Small intestine (tissue), 7 donors: ENCODE measurements around the gene FER1L5. TPM values are rescaled to one million over a fixed set of nuclear protein-coding genes. Genes with fewer than 3 reads are reported as not detected.
"Not testable (repeated sequence)": the region's sequence is repeated elsewhere in the genome, so short reads cannot be mapped to it uniquely, and the experiment has no call there.

ENCODE experiments used
- DNase-seq, 2 donors: peaks; one replicate each; pipeline versions ENCODE4 v3.0.0 to v3.0.0-alpha.2; 2013
- FAIRE-seq: peaks from 2 replicates; lab custom pipeline; 2012; peaks lifted over from hg19 to GRCh38; lab: Jason Lieb, UNC
- H3K27ac ChIP-seq, 3 donors: one replicate each; pipeline ENCODE4 v1.5.1; 2013; ENCODE audit warnings: low read length in 2 of 3, mild to moderate bottlenecking in 2 of 3, control low read depth in 1 of 3, inconsistent platforms in 1 of 3, low read depth in 1 of 3, moderate library complexity in 1 of 3
- H3K27me3 ChIP-seq, 3 donors: one replicate each; pipeline ENCODE4 v1.6.1; 2013; ENCODE audit warnings: low read length in 3 of 3, inconsistent platforms in 1 of 3; ENCODE audit not compliant: control insufficient read depth in 3 of 3, insufficient read depth in 3 of 3
- H3K36me3 ChIP-seq, 3 donors: one replicate each; pipeline ENCODE4 v1.6.1; 2013; ENCODE audit warnings: low read length in 3 of 3, inconsistent platforms in 1 of 3, low read depth in 1 of 3, mild to moderate bottlenecking in 1 of 3, moderate library complexity in 1 of 3; ENCODE audit not compliant: control insufficient read depth in 3 of 3, insufficient read depth in 2 of 3
- H3K4me1 ChIP-seq, 3 donors: one replicate each; pipeline ENCODE4 v1.6.1; 2013; ENCODE audit warnings: low read length in 2 of 3, inconsistent platforms in 1 of 3, low read depth in 1 of 3, mild to moderate bottlenecking in 1 of 3, moderate library complexity in 1 of 3; ENCODE audit not compliant: control insufficient read depth in 3 of 3, insufficient read depth in 2 of 3
- H3K4me3 ChIP-seq, 3 donors: one replicate each; pipeline ENCODE4 v1.5.1; 2013; ENCODE audit warnings: low read length in 3 of 3, control low read depth in 1 of 3, inconsistent platforms in 1 of 3, low read depth in 1 of 3, mild to moderate bottlenecking in 1 of 3, moderate library complexity in 1 of 3
- H3K9me3 ChIP-seq, 2 donors: one replicate each; pipeline ENCODE4 v1.6.1; 2013; ENCODE audit warnings: low read depth in 1 of 2, low read length in 1 of 2; ENCODE audit not compliant: control insufficient read depth in 2 of 2, insufficient read depth in 1 of 2
- WGBS, 3 donors: extraction: QIAGEN DNeasy Blood & Tissue Kit; methylation state at CpG; one replicate each; pipeline ENCODE4 v1.1.7; 2013; 5-methylcytosine and 5-hydroxymethylcytosine counted together
- polyA plus RNA-seq, 4 donors: library from polyadenylated mRNA; stranded (reverse) in 3 of 4; unstranded in 1 of 4; fragments of 200-250 nt in 3 of 4; fragments of 120-200 nt in 1 of 4; gene quantifications; one replicate each; pipeline versions ENCODE4 v1.2.1 to v1.2.3, GENCODE V29; 2013
- donor health status: healthy with polysubstance abuse.
- donor health status: control.
- donor health status: control.
- donor health status: Bipolar disorder and iron deficiency.
- donor health status: healthy.

The FER1L5 gene
- polyA plus RNA-seq, 4 donors, result 0.09 to 1.2 TPM; not detected in 2

DNA sequence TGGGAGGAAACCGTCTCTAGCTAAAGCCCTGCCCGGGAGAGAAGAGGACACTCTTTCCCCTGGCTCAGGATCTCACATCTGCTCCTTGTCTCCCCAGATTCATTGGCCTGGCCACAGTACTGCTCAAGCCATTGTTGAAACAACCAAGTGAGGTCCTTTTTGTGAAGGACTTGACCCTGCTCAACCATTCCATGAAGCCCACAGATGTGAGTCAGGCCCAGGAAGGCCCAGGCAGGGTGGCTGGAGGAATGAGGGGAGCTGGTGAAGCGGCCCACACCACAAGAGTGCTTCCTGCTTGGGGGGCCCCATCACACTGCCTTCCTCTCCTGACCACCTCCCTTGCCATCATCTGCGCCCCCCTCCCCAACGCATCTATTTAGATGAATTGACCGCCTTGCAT is 5.1 kb downstream of the FER1L5 start:
- FAIRE-seq (no peak), DNase-seq (no peak)
- 94 to 98% (median 97%) methylated on average over 6 of the region's 6 CpGs for WGBS, 3 donors

GRCh38 chr2:96648306-96648930 is 5.9 kb downstream of the FER1L5 start:
- no peak overlapping the region for H3K4me3 ChIP-seq
- FAIRE-seq, result no peak
- peaks cover 0 to 6% (median 0%) of the 10 kb centered on the region in 3 donors for H3K36me3 ChIP-seq
- 93 to 96% (median 94%) methylated on average over 7 of the region's 7 CpGs for WGBS, 3 donors
- H3K9me3 ChIP-seq, result no peaks in the 10 kb centered on the region
- H3K27ac ChIP-seq, result no peak overlapping the region
- no peaks in the 10 kb centered on the region for H3K4me1 ChIP-seq
- no peak for DNase-seq
- no peaks in the 10 kb centered on the region for H3K27me3 ChIP-seq

More for the DNA sequence above, 5.1 kb downstream of the FER1L5 start:
- Histone ChIP-seq H3K27ac (no peak overlapping the region), H3K27me3 (no peaks in the 10 kb centered on the region), H3K9me3 (no peaks in the 10 kb centered on the region), H3K36me3 (peaks cover 0 to 6% (median 0%) of the 10 kb centered on the region in 3 donors), H3K4me1 (no peaks in the 10 kb centered on the region), H3K4me3 (no peak overlapping the region)

DNA sequence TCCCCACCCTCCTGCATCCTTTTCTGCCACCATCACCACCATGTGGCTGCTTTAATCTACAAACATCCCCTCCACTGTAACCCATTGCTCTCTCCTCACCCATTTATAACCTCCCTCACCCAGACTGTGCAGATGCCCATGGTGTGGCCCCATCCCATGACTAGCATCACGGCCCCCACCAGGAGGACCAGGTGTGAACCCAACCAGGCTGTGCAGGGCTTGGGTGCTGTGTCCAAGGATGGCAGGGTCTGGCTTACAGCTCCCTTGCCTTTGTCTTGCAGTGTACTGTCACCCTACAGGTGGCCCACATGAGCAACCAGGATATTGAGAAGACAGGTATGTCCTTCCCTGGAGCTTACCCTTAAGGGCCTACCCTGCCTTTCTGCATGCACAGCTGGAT is 6.8 kb downstream of the FER1L5 start:
- H3K4me1 ChIP-seq, result no peaks in the 10 kb centered on the region
- no peaks in the 10 kb centered on the region for H3K9me3 ChIP-seq
- DNase-seq (no peak), FAIRE-seq (no peak)
- 96 to 100% (median 100%) methylated on average over 1 of the region's 1 CpG for whole genome bisulfite sequencing, 3 donors
- H3K27me3 ChIP-seq, result no peaks in the 10 kb centered on the region
- no peak overlapping the region for H3K4me3 ChIP-seq
- peaks cover 0 to 6% (median 0%) of the 10 kb centered on the region in 3 donors for H3K36me3 ChIP-seq
- H3K27ac ChIP-seq, result no peak overlapping the region

- 90 to 94% (median 93%) methylated on average over 8 of the region's 8 CpGs for WGBS, 3 donors
- DNase-seq, result no peak
- H3K4me3 ChIP-seq, result no peak overlapping the region
- peaks cover 0 to 6% (median 0%) of the 10 kb centered on the region in 3 donors for H3K36me3 ChIP-seq
- H3K27me3 ChIP-seq, result no peaks in the 10 kb centered on the region
- H3K27ac ChIP-seq, result no peak overlapping the region
- no peaks in the 10 kb centered on the region for H3K4me1 ChIP-seq
- no peak for FAIRE-seq
- H3K9me3 ChIP-seq, result no peaks in the 10 kb centered on the region
Measured at GRCh38 chr2:96651793-96652192, 9.2 kb downstream of the FER1L5 start.

DNA sequence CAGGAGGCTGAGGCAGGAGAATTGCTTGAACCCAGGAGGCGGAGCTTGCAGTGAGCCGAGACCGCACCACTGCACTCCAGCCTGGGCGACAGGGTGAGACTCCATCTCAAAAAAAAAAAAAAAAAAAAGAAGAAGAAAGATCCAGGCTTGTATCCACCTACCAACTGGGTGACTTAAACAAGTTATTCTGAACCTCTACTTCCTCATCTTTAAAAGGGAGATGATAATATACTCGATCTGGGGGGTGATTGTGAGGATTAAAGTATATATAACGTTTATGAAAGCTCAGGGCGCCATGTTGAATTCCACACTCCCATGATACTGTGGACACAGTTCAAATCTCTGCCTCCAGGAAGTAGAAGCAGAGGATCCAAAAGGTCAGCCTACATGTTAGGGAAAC is 12.2 kb downstream of the FER1L5 start:
- not testable (repeated sequence) for H3K4me3 ChIP-seq, FAIRE-seq, H3K4me1 ChIP-seq, H3K27me3 ChIP-seq, H3K9me3 ChIP-seq, H3K27ac ChIP-seq, H3K36me3 ChIP-seq
- WGBS, 3 donors, result 74 to 90% (median 88%) methylated on average over 7 of the region's 7 CpGs
- DNase-seq, result peak in 1 of 2 donors; percentile 21

- FAIRE-seq (no peak), DNase-seq (no peak)
- Histone ChIP-seq H3K4me1 (no peaks in the 10 kb centered on the region), H3K9me3 (no peaks in the 10 kb centered on the region), H3K27me3 (no peaks in the 10 kb centered on the region), H3K4me3 (no peak overlapping the region), H3K36me3 (no peaks in the 10 kb centered on the region), H3K27ac (no peak overlapping the region)
- WGBS, 3 donors, result 80 to 87% (median 80%) methylated on average over 6 of the region's 6 CpGs
Measured at GRCh38 chr2:96655526-96655925, 13.0 kb downstream of the FER1L5 start.

DNA sequence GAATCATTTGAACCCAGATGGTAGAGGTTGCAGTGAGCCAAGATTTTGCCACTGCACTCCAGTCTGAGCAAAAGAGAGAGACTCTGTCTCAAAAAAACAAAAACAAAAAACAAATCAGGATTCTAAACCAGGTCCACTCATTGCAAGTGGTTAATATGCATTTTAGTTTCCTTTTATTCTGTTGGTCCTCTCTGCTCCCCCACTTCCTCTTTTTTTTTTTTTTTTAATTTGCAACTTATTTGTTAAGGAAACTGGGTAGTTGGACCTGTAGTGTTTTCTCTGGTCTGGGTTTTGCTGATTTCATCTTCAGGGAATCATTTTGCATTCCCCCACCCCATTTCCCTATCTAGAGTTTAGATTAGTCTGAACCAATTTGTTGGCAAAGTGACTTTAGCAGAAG is 14.0 kb downstream of the FER1L5 start:
- Histone ChIP-seq H3K27me3 (no peaks in the 10 kb centered on the region), H3K9me3 (no peaks in the 10 kb centered on the region), H3K4me3 (no peak overlapping the region), H3K4me1 (no peaks in the 10 kb centered on the region), H3K36me3 (no peaks in the 10 kb centered on the region), H3K27ac (no peak overlapping the region)
- DNase-seq (no peak), FAIRE-seq (no peak)

DNA sequence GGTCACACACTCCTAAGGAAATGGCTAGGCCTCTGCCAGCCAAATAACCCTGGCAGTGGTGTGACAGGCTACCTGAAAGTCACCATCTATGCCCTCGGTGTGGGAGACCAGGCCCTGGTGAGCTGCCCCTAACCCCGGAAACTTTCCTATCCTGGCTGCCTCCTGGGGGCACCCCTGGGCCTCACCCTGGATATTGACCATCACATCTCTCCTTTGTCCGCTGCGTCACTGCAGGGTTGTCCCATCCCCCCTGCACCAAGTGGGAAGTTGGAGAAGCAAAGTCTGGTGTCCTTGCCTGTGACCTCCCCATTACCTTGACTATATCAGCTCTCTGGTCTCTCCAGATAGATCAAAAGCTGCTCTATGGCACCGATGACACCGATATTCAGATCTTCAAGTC is 18.8 kb downstream of the FER1L5 start:
- H3K27me3 ChIP-seq, result no peaks in the 10 kb centered on the region
- no peak overlapping the region for H3K27ac ChIP-seq
- WGBS, 3 donors, result 89 to 97% (median 94%) methylated on average over 6 of the region's 6 CpGs
- no peak for FAIRE-seq
- no peak overlapping the region for H3K4me3 ChIP-seq
- no peaks in the 10 kb centered on the region for H3K4me1 ChIP-seq
- DNase-seq, result no peak
- H3K36me3 ChIP-seq, result no peaks in the 10 kb centered on the region
- H3K9me3 ChIP-seq, result no peaks in the 10 kb centered on the region

GRCh38 chr2:96662360-96662759 is 19.8 kb downstream of the FER1L5 start:
- no peaks in the 10 kb centered on the region for H3K9me3 ChIP-seq
- DNase-seq, result no peak
- no peaks in the 10 kb centered on the region for H3K36me3 ChIP-seq
- H3K4me1 ChIP-seq, result no peaks in the 10 kb centered on the region
- WGBS, 3 donors, result 89 to 93% (median 91%) methylated on average over 9 of the region's 9 CpGs
- no peak overlapping the region for H3K4me3 ChIP-seq
- no peaks in the 10 kb centered on the region for H3K27me3 ChIP-seq
- no peak overlapping the region for H3K27ac ChIP-seq
- FAIRE-seq, result no peak
